ENCODE data around the gene IGHMBP2. TPM values are rescaled to one million over a fixed set of nuclear protein-coding genes. Genes with fewer than 3 reads are reported as not detected.

Gene IGHMBP2
- total RNA-seq, 2 donors from 2014 or later, result 24.7 to 40.8 TPM

DNA sequence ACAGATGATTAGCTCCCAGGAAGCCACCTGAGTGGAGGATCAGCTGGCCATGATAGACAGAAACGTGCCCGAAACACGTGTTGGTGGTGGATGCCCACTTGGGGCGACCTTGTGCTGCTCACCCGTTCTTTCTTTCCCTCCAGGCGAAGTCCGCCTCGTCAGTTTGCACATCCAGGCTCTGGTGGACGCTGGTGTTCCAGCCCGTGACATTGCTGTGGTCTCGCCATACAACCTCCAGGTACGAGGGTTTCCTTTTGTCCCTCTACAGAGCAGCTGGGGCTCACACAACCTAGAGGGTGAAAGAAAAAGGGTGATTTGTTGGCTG, 30.6 kb downstream of the IGHMBP2 start:
- peaks cover 0 to 2% of the 10 kb centered on the region in 2 donors for H3K4me1 ChIP-seq (ENCODE audit: control insufficient read depth in 1 of 2, low read depth in 2 of 2)
- H3K27me3 ChIP-seq (replicated peaks; ENCODE audit: insufficient read depth), result no peaks in the 10 kb centered on the region
- ATAC-seq (ENCODE audit: insufficient number of reproducible peaks, low FRiP score, low read depth) (no peak), DNase-seq (ENCODE audit: low spot score) (no peak)
- H3K27ac ChIP-seq, result no peak overlapping the region
- H3K9me3 ChIP-seq, result no peaks in the 10 kb centered on the region
- TF ChIP-seq CTCF (IDR thresholded peaks at IDR 0.05), result no peak
- H3K36me3 ChIP-seq, result peaks cover 56% of the 10 kb centered on the region
- H3K4me3 ChIP-seq, result no peak overlapping the region

GRCh38 chr11:68934666-68935065, 31.0 kb downstream of the IGHMBP2 start:
- DNase-seq (ENCODE audit: low spot score) (no peak), ATAC-seq (ENCODE audit: insufficient number of reproducible peaks, low FRiP score, low read depth) (no peak)
- Histone ChIP-seq H3K4me3 (no peak overlapping the region), H3K27me3 (replicated peaks; ENCODE audit: insufficient read depth) (no peaks in the 10 kb centered on the region), H3K9me3 (no peaks in the 10 kb centered on the region), H3K4me1 (ENCODE audit: control insufficient read depth in 1 of 2, low read depth in 2 of 2) (peaks cover 0 to 6% of the 10 kb centered on the region in 2 donors), H3K27ac (no peak overlapping the region), H3K36me3 (peaks cover 52% of the 10 kb centered on the region)
- TF ChIP-seq CTCF (IDR thresholded peaks at IDR 0.05), result no peak

DNA sequence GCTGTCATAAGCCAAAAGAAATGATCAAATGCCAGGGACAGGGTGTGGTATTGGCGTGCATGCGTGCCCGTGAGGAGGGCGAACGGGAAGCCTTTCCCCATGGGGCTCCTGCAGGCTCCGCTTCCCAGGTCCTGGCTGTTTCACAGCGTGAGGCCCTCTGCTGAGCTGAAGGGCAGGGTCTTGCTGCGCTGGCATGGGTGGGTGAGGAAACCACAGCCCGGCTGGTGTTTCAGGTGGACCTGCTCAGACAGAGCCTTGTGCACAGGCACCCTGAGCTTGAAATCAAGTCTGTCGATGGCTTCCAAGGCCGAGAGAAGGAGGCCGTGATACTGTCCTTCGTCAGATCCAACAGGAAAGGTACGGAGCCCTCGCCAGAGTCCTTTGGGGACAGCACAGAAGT, 31.4 kb downstream of the IGHMBP2 start:
- H3K27me3 ChIP-seq (replicated peaks; ENCODE audit: insufficient read depth), result no peaks in the 10 kb centered on the region
- H3K4me1 ChIP-seq (ENCODE audit: control insufficient read depth in 1 of 2, low read depth in 2 of 2), result peaks cover 0 to 10% of the 10 kb centered on the region in 2 donors
- no peaks in the 10 kb centered on the region for H3K9me3 ChIP-seq
- peaks cover 50% of the 10 kb centered on the region for H3K36me3 ChIP-seq
- TF ChIP-seq CTCF (IDR thresholded peaks at IDR 0.05), result no peak
- no peak overlapping the region for H3K4me3 ChIP-seq
- no peak for DNase-seq (ENCODE audit: low spot score)
- ATAC-seq (ENCODE audit: insufficient number of reproducible peaks, low FRiP score, low read depth), result no peak
- H3K27ac ChIP-seq, result no peak overlapping the region

DNA sequence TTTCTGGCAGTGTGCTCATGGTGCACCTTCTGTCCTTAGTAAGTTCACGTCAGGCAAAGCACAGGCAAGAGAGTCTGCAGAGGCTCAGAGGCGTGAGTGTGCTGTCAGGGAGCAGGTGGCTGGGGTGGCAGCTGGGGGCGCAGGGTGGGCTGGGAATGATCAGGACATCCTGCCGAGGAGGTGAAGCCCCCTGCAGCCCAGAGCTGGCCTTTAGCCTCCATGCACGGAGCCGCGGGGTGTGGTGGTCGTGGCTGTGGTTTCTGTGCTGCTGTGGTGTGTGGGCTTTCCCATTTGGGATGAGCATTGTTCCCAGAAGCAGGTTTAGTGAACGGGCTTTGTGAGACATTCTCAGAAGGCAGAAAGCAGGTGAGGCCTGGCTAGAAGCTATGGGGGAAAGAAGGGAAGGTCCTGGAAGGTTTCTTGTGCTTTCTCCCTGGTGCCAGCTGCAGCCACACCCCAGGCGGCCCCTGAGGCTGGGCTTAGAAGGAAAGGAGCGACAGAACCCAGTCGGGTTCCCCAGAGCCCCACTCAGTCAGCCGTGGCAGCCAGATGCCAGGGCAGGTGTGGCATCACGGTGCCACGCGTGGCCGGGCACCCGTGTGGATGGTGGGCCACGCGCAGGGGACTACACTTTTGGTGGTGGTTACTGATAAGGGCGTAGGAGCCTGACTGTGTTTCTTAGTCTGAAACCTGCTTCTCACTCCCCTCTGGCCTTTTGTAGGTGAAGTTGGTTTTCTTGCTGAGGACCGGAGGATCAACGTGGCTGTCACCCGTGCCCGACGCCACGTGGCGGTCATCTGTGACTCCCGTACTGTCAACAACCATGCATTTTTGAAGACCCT, 32.0 kb downstream of the IGHMBP2 start:
- Histone ChIP-seq H3K4me1 (ENCODE audit: control insufficient read depth in 1 of 2, low read depth in 2 of 2) (peaks cover 1 to 14% of the 10 kb centered on the region in 2 donors), H3K9me3 (no peaks in the 10 kb centered on the region), H3K4me3 (no peak overlapping the region), H3K27me3 (replicated peaks; ENCODE audit: insufficient read depth) (no peaks in the 10 kb centered on the region), H3K36me3 (peaks cover 44% of the 10 kb centered on the region), H3K27ac (no peak overlapping the region)
- no peak for TF ChIP-seq CTCF (IDR thresholded peaks at IDR 0.05)
- DNase-seq (ENCODE audit: low spot score) (no peak), ATAC-seq (ENCODE audit: insufficient number of reproducible peaks, low FRiP score, low read depth) (no peak)

DNA sequence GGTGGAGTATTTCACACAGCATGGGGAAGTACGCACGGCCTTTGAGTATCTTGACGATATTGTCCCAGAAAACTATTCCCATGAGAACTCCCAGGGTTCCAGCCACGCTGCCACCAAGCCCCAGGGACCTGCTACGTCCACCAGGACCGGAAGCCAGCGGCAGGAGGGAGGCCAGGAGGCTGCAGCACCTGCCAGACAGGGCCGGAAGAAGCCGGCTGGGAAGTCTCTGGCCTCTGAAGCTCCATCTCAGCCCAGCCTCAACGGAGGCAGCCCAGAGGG, 32.6 kb downstream of the IGHMBP2 start:
- Histone ChIP-seq H3K9me3 (no peaks in the 10 kb centered on the region), H3K27me3 (replicated peaks; ENCODE audit: insufficient read depth) (no peaks in the 10 kb centered on the region), H3K27ac (no peak overlapping the region), H3K4me1 (ENCODE audit: control insufficient read depth in 1 of 2, low read depth in 2 of 2) (peaks cover 7 to 19% of the 10 kb centered on the region in 2 donors), H3K36me3 (peaks cover 41% of the 10 kb centered on the region), H3K4me3 (no peak overlapping the region)
- no peak for DNase-seq (ENCODE audit: low spot score)
- no peak for TF ChIP-seq CTCF (IDR thresholded peaks at IDR 0.05)
- ATAC-seq (ENCODE audit: insufficient number of reproducible peaks, low FRiP score, low read depth), result no peak

Data from thoracic aorta (tissue), 2 donors.